A673 (cell line): ENCODE results near the gene SIRPA. TPM values are rescaled to one million over a fixed set of nuclear protein-coding genes. Genes with fewer than 3 reads are reported as not detected.

ENCODE experiments used
- BruUV-seq: library from RNA; stranded (reverse); fragments of 400-500 nt; replicated peaks from 2 replicates; lab custom pipeline; 2021; lab: Mats Ljungman, UMichigan
- CTCF ChIA-PET: fragments of 300-600 bp; sonication (Branson Sonifier 250); formaldehyde crosslinking; loops from one replicate; lab custom pipeline; 2022; ENCODE audit warnings: antibody characterized with exemption; lab: Charles Lee
- POLR2A ChIA-PET: fragments of 300-600 bp; sonication (Branson Sonifier 250); formaldehyde crosslinking; loops from one replicate; lab custom pipeline; 2022; ENCODE audit warnings: antibody characterized with exemption; ENCODE audit not compliant: low non-redundant PET; lab: Charles Lee
- DNase-seq: peaks from one replicate; pipeline ENCODE4 v3.0.0-alpha.2; 2015; ENCODE audit warnings: low spot score
- H3K27ac ChIP-seq: fragments of 200-600 bp; sonication (generic); 2 replicates; pipeline ENCODE4 v1.5.1; 2016; ENCODE audit warnings: mixed run types, low read depth, mild to moderate bottlenecking, mixed read lengths, antibody characterized with exemption, low read length; ENCODE audit not compliant: poor library complexity, severe bottlenecking
- H3K27me3 ChIP-seq: fragments of 200-600 bp; sonication (generic); replicated peaks from 2 replicates; pipeline ENCODE4 v1.6.1; 2017; ENCODE audit warnings: mixed run types, low read depth, mild to moderate bottlenecking, mixed read lengths, antibody characterized with exemption, low read length; ENCODE audit not compliant: insufficient read depth, poor library complexity
- H3K36me3 ChIP-seq: fragments of 200-600 bp; sonication (generic); 2 replicates; pipeline ENCODE4 v1.6.1; 2016; ENCODE audit warnings: mixed run types, mild to moderate bottlenecking, mixed read lengths, antibody characterized with exemption, low read length; ENCODE audit not compliant: insufficient read depth, poor library complexity, severe bottlenecking
- H3K4me1 ChIP-seq: fragments of 200-600 bp; sonication (generic); 2 replicates; pipeline ENCODE4 v1.6.1; 2017; ENCODE audit warnings: mixed run types, mild to moderate bottlenecking, mixed read lengths, antibody characterized with exemption, low read length; ENCODE audit not compliant: insufficient read depth, poor library complexity, severe bottlenecking
- H3K4me3 ChIP-seq: fragments of 200-600 bp; sonication (generic); 2 replicates; pipeline ENCODE4 v1.5.1; 2016; ENCODE audit warnings: low read depth, mixed run types, mild to moderate bottlenecking, mixed read lengths, low read length; ENCODE audit not compliant: poor library complexity, severe bottlenecking
- H3K9me3 ChIP-seq: fragments of 200-600 bp; sonication (generic); 2 replicates; pipeline ENCODE4 v1.6.1; 2016; ENCODE audit warnings: mixed run types, low read depth, mild to moderate bottlenecking, mixed read lengths, antibody characterized with exemption, low read length; ENCODE audit not compliant: poor library complexity, severe bottlenecking
- EZH2 ChIP-seq: fragments of 200-600 bp; sonication (generic); IDR thresholded peaks from 2 replicates; pipeline ENCODE4 v1.6.1; 2017; ENCODE audit warnings: borderline replicate concordance, low read depth, mild to moderate bottlenecking, mixed read lengths, antibody characterized with exemption, low read length; ENCODE audit not compliant: poor library complexity, severe bottlenecking
- intact Hi-C: fragments of 100-400 bp; cut with micrococcal nuclease; formaldehyde crosslinking; loops from one replicate; pipeline ENCODE4 v1.10.0; 2022; ENCODE audit not compliant: unreplicated experiment
- total RNA-seq: library from RNA; stranded (reverse); gene quantifications from 2 replicates; pipeline ENCODE4 v1.2.3, GENCODE V29; 2021
- TF ChIP-seq, protein P1 (sequence below): fragments of 300-800, 200-600 bp; sonication (generic); conservative IDR thresholded peaks from 2 replicates; pipeline ENCODE4 v1.5.1; 2017; ENCODE audit warnings: low read depth, mild to moderate bottlenecking, antibody characterized with exemption, low read length, moderate library complexity, mixed read lengths

Gene SIRPA
- total RNA-seq, 1 experiment from 2014 or later = 81.0 TPM

DNA sequence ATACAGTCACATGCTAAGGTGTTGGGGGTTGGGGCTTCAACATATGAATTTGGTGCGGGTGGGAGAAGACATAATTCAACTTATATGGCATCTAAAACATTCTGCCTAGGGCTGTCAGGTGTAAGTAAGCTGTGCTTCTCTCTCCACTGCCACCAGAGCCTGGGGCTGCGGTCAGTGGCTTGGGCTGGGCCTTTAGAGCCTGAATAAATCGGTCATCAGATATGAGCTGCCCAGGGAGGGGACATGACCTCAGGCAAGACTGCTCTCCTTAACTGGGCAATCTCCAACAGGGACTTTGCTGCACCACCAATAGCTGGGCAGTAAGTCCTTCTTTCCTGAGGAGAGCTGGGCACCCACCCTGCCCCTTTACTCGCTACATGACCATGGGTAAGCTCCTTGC lies 24.9 kb upstream of the SIRPA start:
- H3K27ac ChIP-seq = no peak overlapping the region
- H3K36me3 ChIP-seq = no peaks in the 10 kb centered on the region
- TF ChIP-seq, protein P1, sequence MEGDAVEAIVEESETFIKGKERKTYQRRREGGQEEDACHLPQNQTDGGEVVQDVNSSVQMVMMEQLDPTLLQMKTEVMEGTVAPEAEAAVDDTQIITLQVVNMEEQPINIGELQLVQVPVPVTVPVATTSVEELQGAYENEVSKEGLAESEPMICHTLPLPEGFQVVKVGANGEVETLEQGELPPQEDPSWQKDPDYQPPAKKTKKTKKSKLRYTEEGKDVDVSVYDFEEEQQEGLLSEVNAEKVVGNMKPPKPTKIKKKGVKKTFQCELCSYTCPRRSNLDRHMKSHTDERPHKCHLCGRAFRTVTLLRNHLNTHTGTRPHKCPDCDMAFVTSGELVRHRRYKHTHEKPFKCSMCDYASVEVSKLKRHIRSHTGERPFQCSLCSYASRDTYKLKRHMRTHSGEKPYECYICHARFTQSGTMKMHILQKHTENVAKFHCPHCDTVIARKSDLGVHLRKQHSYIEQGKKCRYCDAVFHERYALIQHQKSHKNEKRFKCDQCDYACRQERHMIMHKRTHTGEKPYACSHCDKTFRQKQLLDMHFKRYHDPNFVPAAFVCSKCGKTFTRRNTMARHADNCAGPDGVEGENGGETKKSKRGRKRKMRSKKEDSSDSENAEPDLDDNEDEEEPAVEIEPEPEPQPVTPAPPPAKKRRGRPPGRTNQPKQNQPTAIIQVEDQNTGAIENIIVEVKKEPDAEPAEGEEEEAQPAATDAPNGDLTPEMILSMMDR = no peak
- TF ChIP-seq EZH2 = no peak
- no TSS peak for BruUV-seq
- no peak overlapping the region for H3K4me3 ChIP-seq
- ChIA-PET POLR2A (interaction anchor here (0.6 kb wide), 1 partner anchor 20 kb away, joined by 3 read pairs; no protein-coding TSS in a partner anchor), CTCF (no interaction called here)
- peaks cover 9% of the 10 kb centered on the region for H3K4me1 ChIP-seq
- intact Hi-C loops = no loop called here
- H3K9me3 ChIP-seq = no peaks in the 10 kb centered on the region
- H3K27me3 ChIP-seq = no peaks in the 10 kb centered on the region
- no peak for DNase-seq

DNA sequence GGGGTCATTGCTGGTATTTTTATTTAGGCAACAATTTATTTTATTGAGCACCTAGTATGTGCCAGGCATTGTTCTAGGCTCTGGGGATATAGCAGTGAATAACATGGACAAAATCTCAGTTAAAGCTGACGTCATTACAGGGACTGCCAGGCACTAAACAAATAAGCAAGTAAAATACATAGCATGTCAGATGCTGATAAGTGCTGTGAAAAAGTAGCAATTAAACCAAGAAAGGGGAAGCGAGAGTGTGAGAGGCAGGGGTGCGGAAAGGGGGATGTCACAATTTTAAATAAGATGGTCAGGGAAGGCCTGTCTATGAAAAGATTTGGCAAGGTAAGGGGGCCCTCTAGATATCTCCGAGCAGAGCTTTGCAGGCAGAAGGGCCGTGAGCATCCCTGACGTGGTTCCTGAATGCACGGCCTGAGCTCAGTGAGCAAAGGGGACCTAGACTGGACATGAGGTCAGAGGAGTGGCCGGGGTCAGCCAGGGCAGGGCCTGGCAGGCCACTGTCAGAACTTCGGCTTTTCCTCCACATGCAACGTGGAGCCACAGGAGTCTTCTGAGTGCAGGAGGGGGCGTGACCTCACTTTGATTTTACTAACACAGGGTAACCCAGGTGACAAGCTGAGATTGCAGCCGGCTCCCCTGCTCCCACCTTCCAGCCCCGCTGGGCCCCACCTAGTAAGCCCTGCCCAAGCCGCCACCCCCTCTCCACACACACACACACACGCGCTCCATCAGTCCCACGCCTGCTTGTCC lies 24.2 kb upstream of the SIRPA start:
- Histone ChIP-seq H3K9me3 (no peaks in the 10 kb centered on the region), H3K27ac (no peak overlapping the region), H3K27me3 (no peaks in the 10 kb centered on the region), H3K4me1 (peaks cover 9% of the 10 kb centered on the region), H3K4me3 (no peak overlapping the region), H3K36me3 (no peaks in the 10 kb centered on the region)
- no TSS peak for BruUV-seq
- ChIA-PET CTCF (no interaction called here), POLR2A (interaction anchor here (0.6 kb wide), 1 partner anchor 20 kb away, joined by 3 read pairs; no protein-coding TSS in a partner anchor)
- intact Hi-C loops = no loop called here
- TF ChIP-seq, protein P1 = no peak
- TF ChIP-seq EZH2 = no peak
- no peak for DNase-seq

DNA sequence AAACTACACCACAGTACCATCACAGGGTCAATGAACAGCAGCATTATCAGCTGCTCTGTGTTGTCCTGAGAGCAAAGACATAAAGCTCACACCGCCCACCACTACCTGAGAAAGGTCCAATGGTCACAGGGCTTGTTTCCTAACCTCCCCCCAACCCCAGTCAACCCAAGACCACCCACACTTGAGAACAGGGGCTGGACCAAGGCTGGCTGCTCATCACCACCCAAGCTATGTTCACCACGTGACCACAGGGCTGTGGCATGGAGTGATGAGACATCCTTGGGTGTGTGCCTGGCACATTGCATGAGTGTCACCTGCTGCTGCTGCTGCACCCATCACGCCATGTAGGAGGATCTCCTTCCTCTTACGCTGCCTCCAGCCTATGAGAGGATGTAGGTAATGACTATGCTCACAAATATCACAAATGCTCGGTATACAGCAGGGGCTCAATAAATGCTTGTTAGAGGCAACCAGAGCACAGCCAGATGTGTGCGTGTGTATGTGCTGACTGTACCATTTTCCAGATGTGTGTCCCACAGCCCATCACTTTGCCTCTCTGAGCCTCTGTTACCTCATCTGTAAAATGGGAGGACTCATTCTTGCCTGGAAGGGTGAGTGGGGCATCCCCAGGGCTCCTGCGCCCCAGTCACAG lies 23.3 kb upstream of the SIRPA start:
- POLR2A ChIA-PET = no interaction called here
- CTCF ChIA-PET = interaction anchor here (0.7 kb wide), 1 partner anchor 71 kb away, joined by 3 read pairs; no protein-coding TSS in a partner anchor
- TF ChIP-seq, protein P1 = no peak
- no peak for TF ChIP-seq EZH2
- Histone ChIP-seq H3K27ac (no peak overlapping the region), H3K36me3 (no peaks in the 10 kb centered on the region), H3K9me3 (no peaks in the 10 kb centered on the region), H3K27me3 (no peaks in the 10 kb centered on the region), H3K4me3 (no peak overlapping the region), H3K4me1 (peaks cover 9% of the 10 kb centered on the region)
- DNase-seq = no peak
- no TSS peak for BruUV-seq
- intact Hi-C loops = no loop called here
